ENCODE data around the gene CPZ. TPM values are rescaled to one million over a fixed set of nuclear protein-coding genes. Genes with fewer than 3 reads are reported as not detected.

The CPZ gene
- 1 to 10 TPM in 1 of 4 donors, under 1 TPM in 1, not detected in 2; 0.75 to 6.1 TPM for total RNA-seq

DNA sequence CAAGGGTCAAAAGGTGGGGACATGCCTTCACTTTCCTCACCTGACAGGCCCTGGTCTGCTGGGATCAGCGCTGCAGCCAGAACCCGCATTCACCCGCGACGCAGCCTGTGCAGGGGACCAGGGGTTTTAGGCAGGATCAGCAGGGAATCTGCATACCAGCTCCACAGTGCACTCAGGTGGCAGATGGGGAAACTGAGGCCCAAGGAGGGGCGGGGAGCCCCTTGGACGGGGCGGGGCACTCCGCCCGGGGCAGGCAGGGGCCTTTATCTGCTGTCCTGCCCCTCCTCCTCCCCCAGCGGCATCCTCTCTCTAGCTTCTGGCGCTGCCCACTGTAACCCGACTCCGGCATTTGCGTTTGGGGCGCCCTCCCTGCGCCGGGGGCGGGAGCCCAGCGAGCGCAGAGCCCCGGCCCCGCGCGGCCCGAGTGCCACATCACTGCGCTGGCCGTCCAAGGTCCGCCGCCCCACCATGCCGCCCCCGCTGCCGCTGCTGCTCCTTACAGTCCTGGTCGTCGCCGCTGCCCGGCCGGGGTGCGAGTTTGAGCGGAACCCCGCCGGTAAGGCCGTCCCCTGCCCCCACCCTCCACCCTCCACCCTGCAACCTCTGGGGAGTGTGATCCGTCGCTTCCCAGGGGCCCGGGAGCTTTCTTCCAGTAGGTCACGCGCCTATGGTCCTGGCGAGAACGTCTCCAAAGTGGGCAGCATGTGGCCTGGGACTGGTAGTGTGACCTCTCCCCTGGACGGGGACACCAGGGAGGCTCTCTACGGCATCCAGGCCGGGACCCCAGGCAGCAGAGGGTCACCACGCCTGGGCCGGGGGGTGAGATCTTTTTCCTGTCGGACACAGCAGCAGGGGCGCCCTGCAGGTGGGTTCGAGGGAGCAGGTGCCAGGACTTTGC lies at the start of gene CPZ:
CPZ (plus strand) TSS at position 400 of the 898 bp plus-strand sequence; CDS start at position 469, 69 bp downstream.
- TF ChIP-seq, protein P1, sequence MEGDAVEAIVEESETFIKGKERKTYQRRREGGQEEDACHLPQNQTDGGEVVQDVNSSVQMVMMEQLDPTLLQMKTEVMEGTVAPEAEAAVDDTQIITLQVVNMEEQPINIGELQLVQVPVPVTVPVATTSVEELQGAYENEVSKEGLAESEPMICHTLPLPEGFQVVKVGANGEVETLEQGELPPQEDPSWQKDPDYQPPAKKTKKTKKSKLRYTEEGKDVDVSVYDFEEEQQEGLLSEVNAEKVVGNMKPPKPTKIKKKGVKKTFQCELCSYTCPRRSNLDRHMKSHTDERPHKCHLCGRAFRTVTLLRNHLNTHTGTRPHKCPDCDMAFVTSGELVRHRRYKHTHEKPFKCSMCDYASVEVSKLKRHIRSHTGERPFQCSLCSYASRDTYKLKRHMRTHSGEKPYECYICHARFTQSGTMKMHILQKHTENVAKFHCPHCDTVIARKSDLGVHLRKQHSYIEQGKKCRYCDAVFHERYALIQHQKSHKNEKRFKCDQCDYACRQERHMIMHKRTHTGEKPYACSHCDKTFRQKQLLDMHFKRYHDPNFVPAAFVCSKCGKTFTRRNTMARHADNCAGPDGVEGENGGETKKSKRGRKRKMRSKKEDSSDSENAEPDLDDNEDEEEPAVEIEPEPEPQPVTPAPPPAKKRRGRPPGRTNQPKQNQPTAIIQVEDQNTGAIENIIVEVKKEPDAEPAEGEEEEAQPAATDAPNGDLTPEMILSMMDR (IDR thresholded peaks at IDR 0.05; ENCODE audit: low read depth): no peak

DNA sequence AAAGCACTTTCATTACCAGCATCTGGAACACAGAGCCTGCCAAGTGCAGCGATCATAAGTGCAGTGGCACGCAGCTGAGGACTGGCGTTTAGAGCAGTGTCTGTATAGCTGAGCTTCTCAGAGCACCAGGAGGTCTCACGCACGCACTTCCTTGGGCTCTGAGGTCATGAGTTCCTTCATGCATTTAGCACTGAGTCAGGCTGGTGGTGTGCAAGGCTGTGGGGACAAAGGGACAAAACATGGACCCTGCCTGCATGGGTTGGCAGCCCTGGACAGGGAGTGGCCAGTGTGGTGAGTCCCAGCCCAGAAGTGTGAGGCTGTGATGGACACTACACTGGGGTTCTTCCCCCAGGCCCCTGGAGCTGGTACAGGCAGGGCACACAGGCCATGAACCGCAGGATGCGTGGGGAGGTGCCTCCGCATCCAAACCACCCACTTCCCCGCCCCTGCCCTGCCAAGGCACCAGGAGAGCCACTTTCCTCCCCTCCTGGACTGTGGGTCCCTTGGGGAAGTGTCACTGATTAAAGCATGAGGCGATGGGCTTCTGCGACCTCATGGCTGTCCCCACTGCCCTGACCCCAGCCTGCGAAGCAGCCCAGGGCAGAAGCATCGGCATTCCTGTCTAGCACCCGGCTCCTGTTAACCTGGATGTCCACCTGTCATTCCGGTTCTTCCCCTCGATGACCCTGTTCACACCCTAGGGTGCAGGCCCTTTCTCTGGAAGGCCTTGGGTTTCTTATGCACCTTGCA lies 49.6 kb upstream of the CPZ start:
- TF ChIP-seq, protein P1 (IDR thresholded peaks at IDR 0.05; ENCODE audit: low read depth): no peak

DNA sequence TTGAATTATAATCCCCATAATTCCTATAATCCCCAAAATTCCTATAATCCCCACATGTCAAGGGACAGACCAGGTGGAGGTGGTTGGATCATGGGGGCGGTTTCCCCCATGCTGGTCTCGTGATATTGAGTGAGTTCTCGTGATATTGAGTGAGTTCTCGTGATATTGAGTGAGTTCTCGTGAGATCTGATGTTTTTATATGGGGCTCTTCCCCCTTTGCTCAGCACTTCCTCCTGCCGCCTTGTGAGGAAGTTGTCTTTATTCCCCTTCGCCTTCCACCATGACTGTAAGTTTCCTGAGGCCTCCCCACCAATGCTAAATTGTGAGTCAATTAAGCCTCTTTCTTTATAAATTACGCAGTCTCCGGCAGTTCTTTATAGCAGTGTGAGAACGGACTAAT lies 48.9 kb upstream of the CPZ start:
- TF ChIP-seq, protein P1 (IDR thresholded peaks at IDR 0.05; ENCODE audit: low read depth): no peak

DNA sequence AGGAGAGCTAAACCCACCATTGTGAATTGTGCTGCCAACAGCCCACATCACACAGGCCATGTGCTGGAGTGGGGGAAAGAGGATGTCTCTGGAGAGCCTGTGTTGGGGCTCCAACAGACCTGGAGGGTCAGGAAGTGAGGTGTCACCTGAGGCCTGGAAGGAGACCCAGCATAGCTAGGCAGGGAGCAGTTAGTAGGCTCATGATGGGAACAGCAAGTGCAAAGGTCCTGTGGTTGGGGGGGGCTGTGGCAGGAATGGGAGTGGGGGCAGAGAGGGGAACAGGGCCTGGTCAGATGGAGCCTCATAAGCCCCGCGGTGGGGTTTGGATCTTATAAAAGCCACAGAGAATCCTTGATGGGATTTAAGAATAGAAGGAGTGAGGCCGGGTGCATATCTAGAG lies 48.3 kb upstream of the CPZ start:
- TF ChIP-seq, protein P1 (IDR thresholded peaks at IDR 0.05; ENCODE audit: low read depth): no peak

DNA sequence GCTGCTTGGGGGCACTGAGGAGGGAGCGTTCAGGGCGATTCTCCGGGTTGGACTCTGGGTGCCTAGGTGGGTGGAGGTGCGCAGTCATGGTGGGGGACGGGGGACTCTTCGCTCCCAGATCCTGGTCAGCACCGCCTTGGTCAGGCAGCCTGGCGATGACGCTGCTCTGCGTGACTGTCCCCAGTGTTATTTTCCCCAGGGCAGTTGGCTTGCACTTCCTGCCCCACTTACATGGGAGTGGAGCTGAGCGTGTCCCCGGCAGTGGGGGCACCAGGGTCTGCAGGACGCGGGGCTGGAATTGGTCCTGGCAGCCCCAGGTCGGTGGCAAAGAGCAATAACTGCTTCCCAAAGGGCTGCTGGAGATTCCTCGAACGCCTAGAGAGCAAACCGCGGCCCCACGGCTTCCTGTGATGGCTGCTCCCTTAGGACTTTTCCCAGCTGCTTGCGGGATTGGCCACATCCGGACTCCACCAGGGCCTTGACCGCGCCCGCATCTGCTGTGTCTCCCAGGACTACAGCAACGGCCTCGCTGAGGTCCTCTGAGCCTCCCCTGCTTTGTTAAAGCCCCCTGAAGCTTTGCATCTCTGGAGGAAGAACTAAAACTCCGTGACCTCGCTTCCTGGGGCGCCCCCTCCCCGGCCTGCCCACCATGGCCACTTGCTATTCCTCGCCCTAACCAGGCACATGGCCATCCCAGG lies 47.7 kb upstream of the CPZ start:
- TF ChIP-seq, protein P1 (IDR thresholded peaks at IDR 0.05; ENCODE audit: low read depth): no peak

DNA sequence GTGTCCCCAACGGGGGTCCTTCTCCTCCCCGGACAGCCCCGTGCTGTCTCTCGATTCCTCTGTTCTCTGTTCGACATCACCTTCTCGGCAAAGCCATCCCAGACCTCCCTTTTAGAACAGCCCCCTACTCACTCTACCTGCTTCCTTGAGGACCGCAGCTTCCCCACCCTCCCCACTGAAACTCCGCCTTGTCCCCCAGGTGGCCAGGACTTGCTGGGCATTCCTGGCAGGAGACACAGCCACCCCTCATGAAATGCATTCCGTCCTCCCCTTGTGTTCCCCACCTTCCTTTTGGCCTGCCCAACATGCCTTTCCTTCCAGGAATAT lies 47.2 kb upstream of the CPZ start:
- TF ChIP-seq, protein P1 (IDR thresholded peaks at IDR 0.05; ENCODE audit: low read depth): no peak

DNA sequence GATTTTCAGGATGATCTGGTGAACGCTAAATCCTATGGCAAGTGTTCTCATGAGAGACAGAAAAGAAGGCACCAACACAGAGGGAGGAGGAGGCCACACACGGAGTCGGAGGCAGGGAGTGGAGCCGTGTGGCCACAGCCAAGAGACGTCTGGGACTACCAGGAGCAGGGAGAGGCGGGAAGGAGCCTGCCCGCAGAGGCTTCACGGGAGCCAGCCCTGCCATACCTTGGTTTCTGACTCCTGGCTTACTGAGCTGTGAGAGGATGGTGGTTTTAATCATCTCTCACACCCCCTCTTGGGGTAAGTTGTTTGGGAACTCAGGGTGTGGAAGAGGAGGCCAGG lies 45.8 kb upstream of the CPZ start:
- TF ChIP-seq, protein P1 (IDR thresholded peaks at IDR 0.05; ENCODE audit: low read depth): no peak
